ENCODE measurements around the gene FSHR. TPM values are rescaled to one million over a fixed set of nuclear protein-coding genes. Genes with fewer than 3 reads are reported as not detected.

FSHR gene
- total RNA-seq, 2 donors from 2014 or later, result 0.28 to 1.1 TPM

DNA sequence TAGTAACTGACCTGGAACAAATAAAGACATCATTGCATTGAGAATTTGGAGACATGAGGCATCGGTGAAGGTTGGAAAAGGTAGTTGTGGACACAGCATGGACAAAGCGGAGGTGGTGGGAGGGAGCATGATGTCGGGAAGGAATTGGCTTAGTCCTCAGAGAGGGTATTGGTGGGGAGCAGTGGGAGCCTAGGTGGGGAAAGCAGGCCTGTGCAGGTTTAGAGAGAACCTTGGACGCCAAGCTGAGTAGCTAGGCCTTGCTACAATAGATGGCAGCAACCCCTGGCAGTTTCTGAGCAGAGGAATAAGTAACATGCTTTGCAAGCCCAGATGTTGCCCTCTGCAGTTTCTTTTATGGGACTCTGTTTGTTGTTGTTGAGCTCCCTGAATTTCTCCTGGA is 221.6 kb downstream of the FSHR start:
- TF ChIP-seq, protein P1, sequence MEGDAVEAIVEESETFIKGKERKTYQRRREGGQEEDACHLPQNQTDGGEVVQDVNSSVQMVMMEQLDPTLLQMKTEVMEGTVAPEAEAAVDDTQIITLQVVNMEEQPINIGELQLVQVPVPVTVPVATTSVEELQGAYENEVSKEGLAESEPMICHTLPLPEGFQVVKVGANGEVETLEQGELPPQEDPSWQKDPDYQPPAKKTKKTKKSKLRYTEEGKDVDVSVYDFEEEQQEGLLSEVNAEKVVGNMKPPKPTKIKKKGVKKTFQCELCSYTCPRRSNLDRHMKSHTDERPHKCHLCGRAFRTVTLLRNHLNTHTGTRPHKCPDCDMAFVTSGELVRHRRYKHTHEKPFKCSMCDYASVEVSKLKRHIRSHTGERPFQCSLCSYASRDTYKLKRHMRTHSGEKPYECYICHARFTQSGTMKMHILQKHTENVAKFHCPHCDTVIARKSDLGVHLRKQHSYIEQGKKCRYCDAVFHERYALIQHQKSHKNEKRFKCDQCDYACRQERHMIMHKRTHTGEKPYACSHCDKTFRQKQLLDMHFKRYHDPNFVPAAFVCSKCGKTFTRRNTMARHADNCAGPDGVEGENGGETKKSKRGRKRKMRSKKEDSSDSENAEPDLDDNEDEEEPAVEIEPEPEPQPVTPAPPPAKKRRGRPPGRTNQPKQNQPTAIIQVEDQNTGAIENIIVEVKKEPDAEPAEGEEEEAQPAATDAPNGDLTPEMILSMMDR (IDR thresholded peaks at IDR 0.05), result no peak
- H3K9me3 ChIP-seq, result no peaks in the 10 kb centered on the region
- DNase-seq (ENCODE audit: low spot score), result no peak
- no peaks in the 10 kb centered on the region for H3K36me3 ChIP-seq
- no peaks in the 10 kb centered on the region for H3K4me1 ChIP-seq
- no peak overlapping the region for H3K4me3 ChIP-seq
- no peaks in the 10 kb centered on the region for H3K27me3 ChIP-seq
- no peak overlapping the region for H3K27ac ChIP-seq

DNA sequence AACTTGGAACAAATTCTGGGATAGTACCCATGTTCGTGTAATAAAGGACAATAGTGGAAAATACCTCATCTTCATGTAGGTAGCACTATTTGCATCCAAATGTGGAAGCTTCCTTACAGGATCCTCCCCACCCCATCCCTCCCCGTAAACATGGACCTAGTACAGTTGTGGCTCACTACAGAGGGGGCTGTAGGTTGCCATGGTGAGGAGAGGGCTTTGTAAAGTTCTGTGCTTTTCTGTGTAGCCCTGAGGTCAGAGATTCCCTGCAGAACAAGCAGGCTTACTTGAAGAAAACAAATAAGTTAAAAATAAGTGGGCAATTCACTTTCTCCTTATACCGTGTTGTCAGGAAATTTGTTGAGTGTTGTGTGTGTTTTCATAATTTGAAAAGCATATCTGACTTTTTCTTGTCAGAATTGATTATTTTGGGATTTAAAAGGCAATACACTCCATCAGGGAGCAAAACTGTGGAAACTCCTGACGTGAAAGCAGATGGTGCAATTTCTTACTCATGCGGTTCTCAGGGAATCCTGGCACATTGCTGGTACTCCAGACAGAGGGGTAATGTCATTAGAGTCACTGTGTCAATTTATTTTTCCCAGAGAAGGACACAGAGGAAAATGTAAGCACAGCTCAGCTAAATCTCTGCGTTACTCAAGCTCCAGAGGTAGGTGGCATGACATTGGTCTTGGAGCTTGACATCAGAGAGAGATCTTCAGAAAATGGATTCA is 224.6 kb downstream of the FSHR start:
- no peak overlapping the region for H3K4me3 ChIP-seq
- peaks cover 0 to under 1% of the 10 kb centered on the region in 2 donors for H3K9me3 ChIP-seq
- no peaks in the 10 kb centered on the region for H3K36me3 ChIP-seq
- TF ChIP-seq, protein P1 (IDR thresholded peaks at IDR 0.05), result no peak
- H3K27ac ChIP-seq, result no peak overlapping the region
- no peaks in the 10 kb centered on the region for H3K27me3 ChIP-seq
- no peaks in the 10 kb centered on the region for H3K4me1 ChIP-seq
- no peak for DNase-seq (ENCODE audit: low spot score)

DNA sequence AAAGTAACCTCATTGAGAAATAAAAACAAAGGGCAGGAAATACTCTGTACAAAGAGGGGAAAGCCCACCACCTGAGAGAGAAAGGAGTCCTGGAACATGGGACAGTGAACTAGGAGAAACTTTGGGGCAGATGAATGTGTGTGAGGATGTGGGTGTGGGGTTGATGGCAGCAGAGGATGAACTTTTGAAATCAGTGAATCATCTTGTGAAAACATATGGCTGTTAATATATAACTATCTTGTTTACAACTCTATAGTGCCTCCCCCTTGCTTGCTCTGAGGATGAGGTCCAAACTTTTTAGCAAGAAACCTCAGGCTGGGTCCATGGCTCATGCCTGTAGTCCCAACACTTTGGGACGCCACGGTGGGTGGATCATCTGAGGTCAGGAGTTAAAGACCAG is 227.0 kb downstream of the FSHR start:
- TF ChIP-seq, protein P1 (IDR thresholded peaks at IDR 0.05), result no peak
- no peak for DNase-seq (ENCODE audit: low spot score)
- H3K4me1 ChIP-seq, result no peaks in the 10 kb centered on the region
- H3K27ac ChIP-seq, result no peak overlapping the region
- H3K36me3 ChIP-seq, result no peaks in the 10 kb centered on the region
- peaks cover 0 to 5% of the 10 kb centered on the region in 2 donors for H3K9me3 ChIP-seq
- H3K27me3 ChIP-seq, result no peaks in the 10 kb centered on the region
- no peak overlapping the region for H3K4me3 ChIP-seq

DNA sequence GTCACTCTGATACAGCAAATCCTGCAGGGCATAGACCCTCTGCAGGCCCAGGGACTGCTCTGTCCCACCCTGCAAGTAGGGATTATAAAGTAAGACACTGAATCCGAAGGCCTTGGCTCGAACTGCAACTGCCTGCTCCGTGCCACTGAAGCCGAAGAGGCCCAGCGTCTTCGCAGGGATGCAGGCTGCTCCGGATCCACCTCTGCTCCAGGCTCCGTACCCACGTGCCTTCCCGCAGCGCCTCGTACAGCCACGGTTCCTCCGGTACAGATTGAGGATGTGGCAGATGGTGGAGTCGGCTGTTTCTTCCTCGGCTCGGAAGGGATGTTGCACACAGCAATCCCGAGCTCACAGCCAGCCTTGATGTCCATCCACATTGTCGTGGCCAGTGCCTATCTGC is 238.4 kb downstream of the FSHR start:
- no peaks in the 10 kb centered on the region for H3K9me3 ChIP-seq
- no peaks in the 10 kb centered on the region for H3K4me1 ChIP-seq
- H3K27ac ChIP-seq, result no peak overlapping the region
- H3K4me3 ChIP-seq, result no peak overlapping the region
- no peaks in the 10 kb centered on the region for H3K27me3 ChIP-seq
- no peak for DNase-seq (ENCODE audit: low spot score)
- H3K36me3 ChIP-seq, result no peaks in the 10 kb centered on the region
- TF ChIP-seq, protein P1 (IDR thresholded peaks at IDR 0.05), result no peak

DNA sequence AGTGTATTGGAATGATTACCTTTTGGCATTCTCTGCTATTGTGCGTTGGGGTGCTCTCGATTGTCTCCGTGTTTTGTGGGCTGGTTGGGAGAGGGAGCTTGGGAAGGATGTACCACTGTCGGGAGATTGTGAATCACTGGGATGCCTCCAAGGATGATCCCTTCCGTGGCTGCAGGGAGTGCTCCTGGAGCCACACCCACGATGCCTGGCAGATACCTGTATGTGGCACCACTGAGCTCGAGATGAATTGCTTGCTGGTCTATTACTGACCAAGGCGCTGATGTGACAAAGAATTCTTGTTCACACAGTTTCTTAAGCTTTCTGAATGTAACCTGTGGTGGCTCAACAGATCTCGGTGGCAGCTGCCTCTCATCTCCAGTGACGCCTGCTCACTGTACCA is 239.1 kb downstream of the FSHR start:
- Histone ChIP-seq H3K4me3 (no peak overlapping the region), H3K36me3 (no peaks in the 10 kb centered on the region), H3K27me3 (no peaks in the 10 kb centered on the region), H3K4me1 (no peaks in the 10 kb centered on the region), H3K9me3 (no peaks in the 10 kb centered on the region), H3K27ac (no peak overlapping the region)
- TF ChIP-seq, protein P1 (IDR thresholded peaks at IDR 0.05), result no peak
- no peak for DNase-seq (ENCODE audit: low spot score)
